Measurements from ENCODE around the gene MXRA7.
A peak's percentile ranks its signal among the peaks of the same experiment; 100 is the strongest.

Gene MXRA7

GRCh38 chr17:76700617-76701470 lies 9.9 kb downstream of the MXRA7 start (continued):
- TF ChIP-seq BCL11B (tag by site-specific recombination; IDR thresholded peaks at IDR 0.05; ENCODE audit: low read depth) (no peak), ZNF449 (tag by site-specific recombination; IDR thresholded peaks at IDR 0.05) (no peak), ZNF513 (tag by site-specific recombination; IDR thresholded peaks at IDR 0.05) (no peak), ZNF548 (tag by site-specific recombination; IDR thresholded peaks at IDR 0.05) (no peak), ZBTB48 (tag by site-specific recombination; IDR thresholded peaks at IDR 0.05) (peak; percentile 22; the same call in 1 of the 2 replicates), ZBTB20 (tag by site-specific recombination; IDR thresholded peaks at IDR 0.05) (peak; percentile 74), ZNF777 (tag by site-specific recombination; IDR thresholded peaks at IDR 0.05; ENCODE audit: borderline replicate concordance) (no peak), ZNF747 (tag by site-specific recombination; IDR thresholded peaks at IDR 0.05) (no peak), ZNF549 (tag by site-specific recombination; IDR thresholded peaks at IDR 0.05) (no peak), ZNF302 (tag by site-specific recombination; IDR thresholded peaks at IDR 0.05; ENCODE audit: low read depth) (no peak), ZNF391 (tag by site-specific recombination; IDR thresholded peaks at IDR 0.05; ENCODE audit: borderline replicate concordance, low read depth) (no peak), ZNF280D (tag by site-specific recombination; IDR thresholded peaks at IDR 0.05) (no peak), ZSCAN23 (tag by site-specific recombination; IDR thresholded peaks at IDR 0.05) (peak; percentile 87), ZNF837 (tag by site-specific recombination; IDR thresholded peaks at IDR 0.05) (no peak), ZNF488 (tag by site-specific recombination; IDR thresholded peaks at IDR 0.05) (no peak), ZNF645 (tag by site-specific recombination; IDR thresholded peaks at IDR 0.05) (no peak), ZBTB6 (tag by site-specific recombination; IDR thresholded peaks at IDR 0.05) (no peak), SCRT2 (tag by site-specific recombination; IDR thresholded peaks at IDR 0.05) (peak; percentile 100), TSHZ1 (tag by site-specific recombination; IDR thresholded peaks at IDR 0.05; ENCODE audit: borderline replicate concordance) (no peak), ZSCAN30 (tag by site-specific recombination; IDR thresholded peaks at IDR 0.05) (no peak), ZNF10 (tag by site-specific recombination; IDR thresholded peaks at IDR 0.05) (no peak), ZNF830 (tag by site-specific recombination; IDR thresholded peaks at IDR 0.05; ENCODE audit: low read depth) (no peak), SP2 (tag by site-specific recombination; IDR thresholded peaks at IDR 0.05) (peak; percentile 24), ZIC2 (tag by site-specific recombination; IDR thresholded peaks at IDR 0.05) (peak; percentile 65; the same call in 1 of the 2 replicates)

Data from HEK293 (cell line).